Lower leg skin (tissue), 3 donors: ENCODE data around the gene TTC33.

Source experiments
- CTCF ChIP-seq, 3 donors: fragments of 450-650 bp; IDR thresholded peaks; one replicate each; pipeline ENCODE4 v1.5.1; 2016; ENCODE audit warnings: antibody characterized with exemption in 3 of 3, mild to moderate bottlenecking in 3 of 3, moderate library complexity in 2 of 3
- POLR2A ChIP-seq, 2 donors: fragments of 450-650 bp; IDR thresholded peaks; one replicate each; pipeline ENCODE4 v1.6.1; 2016 to 2017; ENCODE audit warnings: antibody characterized with exemption in 2 of 2, mild to moderate bottlenecking in 1 of 2, moderate library complexity in 1 of 2

- TF ChIP-seq CTCF (IDR thresholded peaks at IDR 0.05) (no peak), POLR2A (IDR thresholded peaks at IDR 0.05) (no peak)
These were observed 290.3 kb downstream of the TTC33 start for GRCh38 chr5:40465416-40465815.
